IPS-NIHi7 (cell line): ENCODE results near the gene TST.

ENCODE experiments used
- DNase-seq: peaks from one replicate; pipeline ENCODE4 v3.0.0; 2012; ENCODE audit warnings: mixed read lengths; ENCODE audit errors: extremely low spot score

Gene TST

DNA sequence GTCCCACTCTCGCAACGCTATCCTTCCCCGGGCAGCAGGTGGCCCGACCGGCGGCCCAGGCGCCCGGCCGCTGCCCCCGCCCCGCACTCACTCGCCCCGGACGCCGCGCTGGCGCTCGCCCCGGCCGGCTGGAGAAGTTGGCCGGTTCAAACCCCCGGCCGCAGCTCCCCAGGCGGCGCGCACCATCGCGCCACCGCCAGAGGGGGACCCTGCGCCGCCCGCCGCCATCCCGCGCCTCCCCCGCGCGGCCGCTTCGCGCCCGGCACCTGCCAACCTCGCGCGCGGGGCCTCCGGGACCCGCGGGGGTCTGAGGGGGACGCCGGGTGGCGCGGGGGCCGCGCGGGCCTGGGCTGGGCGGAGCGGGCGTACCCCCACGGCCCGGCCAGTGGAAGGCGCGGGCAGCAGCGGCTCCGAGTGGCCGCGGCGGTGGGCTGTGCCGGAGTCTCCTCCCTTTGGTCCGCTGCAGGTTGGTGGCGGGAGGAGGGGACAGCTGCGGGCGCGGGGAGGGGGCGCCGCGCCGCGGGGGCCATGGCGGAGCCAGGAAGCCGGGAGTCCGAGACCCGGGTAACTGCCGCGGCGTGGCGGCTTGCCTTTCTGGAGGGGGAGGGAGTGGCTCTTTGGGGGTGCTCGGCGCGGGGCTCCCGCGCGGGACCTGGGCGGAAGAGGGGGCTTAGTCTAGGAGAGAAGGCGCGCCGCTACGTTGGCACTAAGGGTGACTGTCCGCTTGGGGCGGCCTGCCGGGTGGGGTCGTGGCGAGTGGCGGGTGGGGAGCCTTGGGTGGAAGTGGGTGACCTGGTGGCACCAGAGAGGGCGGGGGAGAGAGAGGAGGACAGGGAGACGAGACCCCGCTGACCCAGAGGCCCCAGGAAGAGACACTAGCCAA, at the start of gene TST, which contains the start of gene MPST:
Gene TST, minus strand, starts transcription at position 139 of the 883 bp plus-strand sequence. CDS start 715 bp downstream, outside the sequence.
Gene MPST, plus strand, starts transcription at position 434 of the 883 bp plus-strand sequence. Its CDS starts 95 bp downstream, at position 529.
- DNase-seq: peak; percentile 87

DNA sequence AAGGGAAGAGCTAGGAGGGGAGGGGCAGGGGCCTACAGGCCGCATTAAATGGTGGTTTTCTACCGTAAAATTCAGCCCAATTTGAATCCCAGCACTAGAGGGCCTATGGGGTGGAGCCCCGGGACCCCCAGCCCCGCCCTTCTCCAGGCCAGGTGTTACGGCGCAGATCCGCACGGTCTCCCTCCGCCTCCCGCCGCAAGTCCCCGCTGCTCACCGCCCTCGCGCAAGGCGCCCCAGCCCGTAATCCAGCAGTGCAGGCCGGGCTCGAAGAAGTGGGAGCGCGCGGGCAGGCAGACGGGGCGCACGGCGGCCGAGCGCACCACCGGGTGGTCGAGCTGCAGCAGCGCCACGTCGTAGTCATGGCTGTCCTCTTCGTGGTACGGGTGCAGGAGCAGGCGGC, 49.6 kb upstream of the TST start:
- peak; percentile 80 for DNase-seq

GRCh38 chr22:37067428-37067827, 48.2 kb upstream of the TST start:
- no peak for DNase-seq

DNA sequence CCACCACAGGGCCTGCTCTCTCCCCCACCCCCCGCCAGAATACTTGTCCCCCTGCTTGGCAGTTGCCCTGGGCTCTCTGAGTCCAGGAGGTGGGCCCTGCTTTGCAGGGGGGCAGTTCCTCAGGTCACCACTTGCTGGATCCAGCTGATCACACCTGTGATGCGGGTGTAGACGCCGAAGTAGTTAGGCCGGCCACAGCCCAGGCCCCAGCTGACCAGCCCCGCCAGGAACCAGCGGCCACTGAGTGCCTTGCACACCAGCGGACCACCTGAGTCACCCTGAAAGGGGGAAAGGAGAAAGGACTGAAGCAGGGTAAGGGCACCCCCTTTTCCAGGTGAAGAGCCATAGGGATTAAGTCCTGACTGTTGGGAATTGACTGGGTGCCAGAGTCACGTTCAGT, 46.7 kb upstream of the TST start:
- no peak for DNase-seq

- no peak for DNase-seq
Observed at GRCh38 chr22:37065180-37065579, 45.9 kb upstream of the TST start.

GRCh38 chr22:37064553-37064952, 45.3 kb upstream of the TST start:
- DNase-seq: no peak

DNA sequence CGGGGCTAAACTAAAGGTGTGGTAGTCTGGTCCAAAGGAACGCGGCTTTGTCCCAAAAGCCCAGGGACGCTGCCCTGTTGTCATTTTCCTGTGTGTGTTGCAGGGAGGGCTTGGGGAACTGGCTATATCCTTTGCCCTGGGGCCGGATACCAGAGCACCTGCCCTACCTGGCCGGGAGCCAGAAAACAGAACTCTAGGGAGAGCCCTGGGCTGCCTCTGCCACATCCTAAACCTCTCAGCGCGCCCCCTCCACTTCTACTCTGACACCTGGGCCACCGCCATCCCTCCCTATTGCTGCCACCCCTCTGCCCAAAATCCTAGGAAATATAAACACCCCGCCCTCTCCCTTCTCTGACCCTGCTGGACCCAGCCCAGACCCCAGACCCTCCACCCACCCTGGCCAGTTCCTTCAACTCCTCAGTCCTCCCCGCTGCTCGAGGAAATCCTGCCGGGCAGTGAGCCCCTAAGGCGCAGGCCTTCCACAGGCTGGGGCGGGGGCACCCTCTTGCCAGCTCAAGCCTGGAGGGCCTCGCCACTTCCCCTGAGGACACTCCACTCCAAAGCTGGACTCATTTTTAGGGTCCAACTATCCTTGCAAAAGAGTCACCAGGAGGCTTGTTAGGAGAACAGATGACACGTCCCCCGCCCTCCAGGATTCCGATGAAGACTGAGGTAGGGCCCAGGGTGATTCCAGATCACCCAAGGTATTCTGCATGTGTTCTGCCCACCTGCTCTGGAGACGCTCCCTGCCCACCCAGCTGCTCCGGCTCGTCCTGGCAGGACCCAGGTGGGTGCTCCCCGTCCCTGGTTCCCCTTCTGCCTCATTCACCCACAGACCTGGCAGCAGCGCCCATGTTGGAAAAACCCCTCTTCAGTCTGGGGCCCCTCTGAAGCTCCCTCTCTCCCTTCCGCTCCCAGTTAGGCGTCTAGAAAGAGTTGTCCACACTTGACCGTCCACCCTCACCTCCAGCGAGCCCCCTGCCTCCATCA, 44.5 kb upstream of the TST start:
- DNase-seq: no peak

DNA sequence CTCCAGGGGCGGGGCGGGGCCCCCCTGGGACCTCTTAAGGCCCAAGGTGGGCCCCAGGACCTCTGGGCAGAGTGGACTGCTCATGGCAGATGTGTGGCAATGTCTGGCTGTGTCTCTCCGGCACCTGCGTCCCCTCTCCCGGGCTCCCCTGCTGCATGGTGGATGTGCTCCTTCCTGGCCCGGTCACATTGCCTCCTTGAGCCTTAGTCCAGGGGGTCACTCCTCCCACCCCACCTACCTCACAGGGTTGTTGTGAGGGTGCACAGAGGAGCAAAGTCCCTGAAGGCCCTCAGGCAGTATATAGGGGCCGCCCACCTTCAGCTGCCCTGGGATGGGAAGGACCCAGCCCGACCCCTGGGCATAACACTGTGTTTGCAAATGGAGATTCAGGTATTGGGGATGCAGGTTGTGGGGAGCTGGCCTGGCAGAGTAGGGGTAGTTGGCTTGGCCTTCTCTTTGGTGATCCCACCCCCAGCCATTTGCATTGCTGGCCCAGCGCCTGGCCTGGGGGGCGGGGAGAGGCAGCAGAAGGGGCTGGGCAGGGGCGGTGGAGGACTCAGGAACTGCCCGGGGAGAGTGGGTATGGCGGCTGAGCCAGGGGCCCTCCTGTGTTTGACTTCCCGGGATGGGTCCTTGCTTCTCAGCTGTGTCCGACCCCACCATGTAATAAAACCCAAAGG, 43.6 kb upstream of the TST start:
- DNase-seq: no peak

- DNase-seq: no peak
Observed at GRCh38 chr22:37062376-37062675, 43.1 kb upstream of the TST start.

GRCh38 chr22:37061611-37062375, 42.5 kb upstream of the TST start:
- no peak for DNase-seq

DNA sequence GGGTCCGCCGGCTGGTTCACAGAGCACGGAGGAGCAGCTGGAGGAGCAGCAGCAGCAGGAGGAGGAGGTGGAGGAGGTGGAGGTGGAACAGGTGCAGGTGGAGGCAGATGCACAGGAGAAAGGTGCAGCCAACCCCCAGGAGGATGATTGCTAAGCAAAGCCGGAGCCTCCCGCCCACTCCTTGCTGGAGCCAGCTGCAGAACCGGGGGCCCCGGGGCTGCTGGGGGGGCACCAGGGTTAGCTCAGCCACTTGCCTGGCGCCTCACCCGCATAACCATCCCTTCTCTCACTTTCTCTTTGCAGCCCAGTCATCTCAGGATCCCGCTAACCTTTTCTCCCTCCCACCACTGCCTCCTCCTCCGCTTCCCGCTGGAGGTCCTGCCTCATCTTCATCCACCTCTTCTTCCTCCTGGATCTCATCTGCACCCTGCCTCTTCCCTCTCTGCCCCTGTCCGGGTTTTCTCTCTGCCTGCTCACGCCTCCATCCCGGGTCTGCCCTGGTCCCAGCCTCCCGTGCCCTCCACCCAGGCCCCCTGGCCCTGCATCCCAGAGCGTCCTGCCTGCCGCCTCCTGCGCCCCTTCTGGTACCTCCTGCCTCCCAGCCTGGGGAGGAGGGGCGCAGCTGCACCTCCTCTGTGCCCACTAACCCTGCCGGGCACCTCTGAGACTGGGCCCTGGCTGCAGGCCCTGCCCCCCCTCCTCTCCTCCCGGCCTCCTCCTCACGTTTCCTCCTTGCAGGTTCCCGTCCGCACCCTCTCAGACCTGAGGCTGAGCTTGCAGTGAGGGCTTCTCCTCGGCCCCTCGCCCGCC, 41.8 kb upstream of the TST start:
- no peak for DNase-seq

- DNase-seq: no peak
Observed at GRCh38 chr22:37059876-37060449, 40.7 kb upstream of the TST start.

DNA sequence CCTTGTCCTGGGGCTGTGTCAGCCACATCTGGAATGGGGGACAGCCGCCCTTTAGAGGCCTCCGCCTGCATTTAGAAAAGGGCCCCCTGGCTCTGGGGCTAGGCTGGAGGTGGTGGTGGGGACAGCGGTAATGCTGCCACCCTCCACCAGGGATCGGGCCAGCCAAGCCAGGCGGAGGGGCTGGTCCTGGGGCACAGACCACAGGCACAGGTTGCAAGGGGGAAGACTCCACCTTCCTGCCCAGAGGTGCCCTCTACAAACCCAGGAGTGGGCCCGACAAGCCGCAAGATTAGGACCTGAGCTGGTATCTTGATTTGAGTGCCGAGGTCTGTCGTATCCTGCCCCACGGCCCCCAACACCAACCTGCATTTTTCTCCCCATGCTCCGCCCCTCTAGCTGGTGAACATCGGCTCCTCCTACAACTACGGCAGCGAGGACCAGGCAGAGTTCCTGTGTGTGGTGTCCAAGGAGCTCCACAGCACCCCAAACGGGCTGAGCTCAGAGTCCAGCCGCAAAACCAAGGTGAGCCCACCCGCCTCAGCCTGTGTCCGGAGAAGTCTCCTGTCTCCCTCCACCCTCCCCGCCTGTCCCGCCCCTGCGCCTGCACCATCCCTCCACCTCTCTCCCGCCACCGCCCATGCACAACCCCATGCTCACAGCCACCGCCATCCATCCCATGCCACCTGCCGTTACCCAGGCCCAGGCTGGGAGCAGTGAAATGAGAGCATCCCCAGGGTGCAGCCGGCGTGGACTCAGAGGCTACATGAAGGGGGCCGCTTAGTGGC, 39.9 kb upstream of the TST start:
- DNase-seq: no peak

GRCh38 chr22:37057796-37058510, 38.7 kb upstream of the TST start:
- no peak for DNase-seq

DNA sequence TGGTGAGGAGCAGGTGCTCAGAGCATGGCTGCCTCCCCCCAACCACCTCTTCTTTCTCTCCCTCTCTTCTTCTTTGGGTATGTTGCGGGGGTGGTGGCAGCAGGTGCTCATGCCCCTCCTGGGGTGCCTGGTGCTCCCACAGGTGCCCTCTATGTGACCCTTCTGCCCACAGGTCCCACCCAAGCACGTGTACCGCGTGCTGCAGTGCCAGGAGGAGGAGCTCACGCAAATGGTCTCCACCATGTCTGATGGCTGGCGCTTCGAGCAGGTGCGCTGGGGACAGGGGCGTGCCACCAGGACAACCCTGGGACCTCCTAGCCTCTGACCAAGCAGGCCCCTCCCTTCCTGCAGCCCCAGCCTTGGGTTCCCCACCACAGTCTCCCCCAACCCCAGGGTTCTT, 38.0 kb upstream of the TST start:
- DNase-seq: no peak

DNA sequence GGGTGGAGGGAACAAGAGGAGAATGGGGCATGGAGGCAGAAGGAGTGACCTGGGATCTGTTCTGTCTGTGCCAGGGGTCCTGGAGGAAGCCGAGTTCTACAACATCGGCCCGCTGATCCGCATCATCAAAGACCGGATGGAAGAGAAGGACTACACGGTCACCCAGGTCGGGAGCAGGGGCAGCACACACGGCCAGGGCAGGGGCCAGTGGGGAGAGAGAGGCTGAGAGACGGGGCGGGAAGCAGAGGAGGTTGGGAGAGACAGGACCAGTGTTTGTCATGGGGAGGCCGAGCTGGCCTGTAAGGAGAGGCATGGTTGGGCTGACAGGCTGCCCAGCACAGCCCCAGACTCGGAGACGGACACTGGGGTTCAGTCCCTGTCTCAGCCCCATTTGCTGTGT, 37.0 kb upstream of the TST start:
- no peak for DNase-seq

DNA sequence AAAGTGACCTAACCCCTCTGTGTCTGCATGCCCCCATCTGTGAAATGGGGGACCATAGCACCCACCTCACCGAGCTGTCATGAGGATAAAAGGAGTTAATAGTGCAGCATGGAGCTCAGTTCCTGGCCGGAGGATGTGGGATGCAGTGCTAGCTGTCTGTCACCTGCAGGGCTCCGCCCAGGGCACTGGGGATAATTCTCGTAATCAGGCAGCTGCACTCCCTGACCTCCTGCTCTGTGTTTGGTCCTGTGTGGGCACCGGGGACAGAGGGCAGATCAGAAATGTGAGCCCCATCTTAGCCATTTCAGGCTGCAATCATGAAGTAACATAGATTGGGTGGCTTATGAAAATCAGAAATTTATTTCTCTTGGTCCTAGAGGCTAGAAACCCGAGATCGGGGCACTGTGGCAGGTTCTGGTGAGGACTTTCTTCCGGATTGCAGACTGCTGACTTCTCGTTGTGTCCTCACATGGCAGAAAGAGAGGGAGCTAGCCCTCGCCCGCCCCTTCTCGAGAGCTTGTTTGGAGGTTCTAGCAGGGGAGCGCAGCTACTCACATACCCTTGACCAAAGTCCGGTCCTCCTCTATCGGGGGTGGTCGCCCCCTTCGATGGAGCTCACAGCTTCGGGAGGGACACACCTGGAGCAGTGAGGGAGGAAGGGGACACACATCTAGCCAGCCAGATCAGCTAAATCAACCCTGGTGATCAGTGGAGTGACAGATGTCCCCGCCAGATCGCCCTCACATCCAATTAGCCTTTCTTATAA, 35.5 kb upstream of the TST start:
- no peak for DNase-seq

DNA sequence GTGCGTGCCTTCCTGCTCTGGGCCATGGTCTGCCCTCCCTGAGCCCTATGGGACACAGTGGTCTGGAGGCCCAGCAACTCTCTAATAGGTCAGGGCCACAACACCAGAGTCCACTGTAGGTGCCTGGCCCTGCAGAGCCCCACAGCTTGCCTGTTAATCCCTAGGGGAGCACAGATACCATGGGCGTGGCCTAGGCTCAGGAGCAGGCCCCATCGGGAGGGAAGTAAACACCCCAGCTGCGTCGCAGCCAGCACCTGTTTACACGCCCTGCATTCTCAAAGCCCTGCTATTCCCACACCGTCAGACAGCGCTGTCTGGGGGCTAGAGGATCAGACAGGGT, 34.8 kb upstream of the TST start:
- no peak for DNase-seq
